GM04504 (cell line): Measurements from ENCODE around the gene LY6G5B.

ENCODE experiments used
- DNase-seq: peaks from one replicate; pipeline ENCODE4 v3.0.0-alpha.2; 2012; ENCODE audit warnings: low read depth

Gene LY6G5B

GRCh38 chr6:31715022-31715958 is 45.5 kb downstream of the LY6G5B start, which contains the start of gene LY6G6D:
TSS of gene LY6G6D (plus strand) at chr6:31715348. CDS start at chr6:31715356, 8 bp downstream.
- DNase-seq = no peak

DNA sequence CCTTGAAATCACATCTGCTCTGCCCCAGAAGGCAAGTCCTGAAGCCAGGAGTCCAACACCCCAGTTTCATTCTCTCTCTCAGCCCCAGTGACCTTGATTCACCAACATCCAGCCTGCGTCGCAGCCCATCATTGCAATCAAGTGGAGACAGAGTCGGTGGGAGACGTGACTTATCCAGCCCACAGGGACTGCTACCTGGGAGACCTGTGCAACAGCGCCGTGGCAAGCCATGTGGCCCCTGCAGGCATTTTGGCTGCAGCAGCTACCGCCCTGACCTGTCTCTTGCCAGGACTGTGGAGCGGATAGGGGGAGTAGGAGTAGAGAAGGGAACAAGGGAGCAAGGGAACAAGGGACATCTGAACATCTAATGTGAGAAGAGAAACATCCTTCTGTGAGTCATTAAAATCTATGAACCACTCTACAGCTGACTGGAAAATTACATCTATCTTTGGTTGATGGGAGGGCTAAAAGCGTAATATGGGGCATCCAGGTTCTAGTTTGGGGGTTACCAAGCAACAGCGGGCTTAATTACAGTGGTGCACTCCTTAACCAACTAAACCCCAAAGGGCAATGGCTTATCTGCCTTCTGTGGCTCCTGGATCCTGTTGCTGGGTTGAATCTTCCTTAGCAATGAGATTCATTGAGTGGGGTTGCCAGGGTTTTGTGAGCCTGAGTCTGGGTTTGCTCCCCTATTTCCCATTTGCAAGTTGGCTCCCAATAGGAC is 47.9 kb downstream of the LY6G5B start:
- no peak for DNase-seq

DNA sequence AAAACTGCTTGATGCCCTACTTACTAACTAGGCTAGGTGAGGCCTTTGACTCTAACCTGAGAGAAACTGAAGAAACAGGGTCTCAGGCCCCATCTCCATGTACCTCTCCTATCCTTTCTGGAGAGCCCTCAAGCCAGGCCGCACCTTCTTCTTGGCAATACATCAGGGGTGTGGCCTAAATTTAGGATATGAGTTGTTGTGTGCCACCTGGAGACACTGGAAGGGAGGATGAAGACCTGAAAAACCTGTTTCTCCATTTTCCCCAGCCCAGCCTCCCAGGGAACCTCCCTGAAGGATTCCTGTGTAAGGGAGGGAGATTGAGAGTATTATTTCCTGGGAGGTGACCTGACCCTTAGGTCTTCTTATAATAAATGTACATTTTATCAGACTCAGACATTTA is 48.5 kb downstream of the LY6G5B start:
- DNase-seq = no peak

- no peak for DNase-seq
Observed at GRCh38 chr6:31719001-31719400, 49.2 kb downstream of the LY6G5B start.

GRCh38 chr6:31720196-31720770 is 50.5 kb downstream of the LY6G5B start:
- no peak for DNase-seq

DNA sequence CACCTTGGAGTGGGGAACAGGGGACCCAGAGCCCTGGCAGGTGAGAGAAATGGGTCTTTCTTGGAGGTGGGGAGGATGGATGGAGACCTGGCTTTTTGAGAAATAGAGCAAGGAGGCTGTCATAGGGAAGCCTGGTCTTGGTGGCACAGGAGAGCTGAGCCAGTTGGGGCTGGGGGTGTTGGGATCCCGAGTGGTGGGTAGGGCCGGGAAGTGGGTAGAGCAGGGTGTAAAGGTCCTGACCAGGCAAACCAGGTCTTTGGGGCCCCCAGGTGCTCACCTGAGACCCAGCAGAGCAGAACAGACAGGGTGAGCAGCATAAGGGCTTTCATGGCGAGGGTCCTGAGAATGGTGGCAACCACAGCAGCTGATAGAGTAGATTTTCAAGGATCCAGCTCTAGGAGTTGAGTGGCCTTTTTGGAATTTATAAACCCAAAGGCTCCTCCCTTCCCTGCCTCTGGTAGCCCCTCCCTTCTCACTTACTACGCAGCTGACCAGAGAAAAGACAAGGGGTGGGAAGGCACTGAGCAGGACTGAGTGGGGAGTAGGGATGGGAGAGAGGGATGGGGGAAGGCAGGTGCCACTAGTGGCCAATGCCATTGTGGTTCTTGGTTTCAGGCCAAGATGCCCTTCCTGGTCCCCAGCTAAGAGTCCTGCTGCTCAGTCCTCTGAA is 51.7 kb downstream of the LY6G5B start, which contains the start of gene LY6G6C:
LY6G6C (minus strand) TSS at position 396 of the 670 bp plus-strand sequence; CDS start at position 329, 67 bp downstream.
- no peak for DNase-seq

GRCh38 chr6:31722173-31722572 is 52.4 kb downstream of the LY6G5B start:
- no peak for DNase-seq
